Stimulated activated CD8-positive, alpha-beta memory T cell treated with anti-CD3 and anti-CD28 coated beads, Interleukin-7, amount 100 ng/mL, for 48 hours (primary cell): Measurements from ENCODE around the gene LNX1.
"Not testable (repeated sequence)": the region's sequence is repeated elsewhere in the genome, so short reads cannot be mapped to it uniquely, and the experiment has no call there.

Experiments used
- DNase-seq, 2 donors: peaks; one replicate each; pipeline ENCODE4 v3.0.0-alpha.2; 2020; ENCODE audit warnings: low read depth in 1 of 2; ENCODE audit errors: extremely low read depth in 1 of 2

Gene LNX1

GRCh38 chr4:53419208-53419607 is 172.1 kb downstream of the LNX1 start:
- DNase-seq = no peak

- DNase-seq = not testable (repeated sequence)
Observed at GRCh38 chr4:53409479-53409878, 181.8 kb downstream of the LNX1 start.
